NCI-H748 (cell line): Measurements from ENCODE around the gene TANGO2.

Source experiments
- DNase-seq: peaks from one replicate; lab custom pipeline; 2025; ENCODE audit not compliant: unreplicated experiment; lab: John Stamatoyannopoulos, UW

Gene TANGO2

GRCh38 chr22:19994851-19995610 lies 25.9 kb upstream of the TANGO2 start:
- no peak for DNase-seq

DNA sequence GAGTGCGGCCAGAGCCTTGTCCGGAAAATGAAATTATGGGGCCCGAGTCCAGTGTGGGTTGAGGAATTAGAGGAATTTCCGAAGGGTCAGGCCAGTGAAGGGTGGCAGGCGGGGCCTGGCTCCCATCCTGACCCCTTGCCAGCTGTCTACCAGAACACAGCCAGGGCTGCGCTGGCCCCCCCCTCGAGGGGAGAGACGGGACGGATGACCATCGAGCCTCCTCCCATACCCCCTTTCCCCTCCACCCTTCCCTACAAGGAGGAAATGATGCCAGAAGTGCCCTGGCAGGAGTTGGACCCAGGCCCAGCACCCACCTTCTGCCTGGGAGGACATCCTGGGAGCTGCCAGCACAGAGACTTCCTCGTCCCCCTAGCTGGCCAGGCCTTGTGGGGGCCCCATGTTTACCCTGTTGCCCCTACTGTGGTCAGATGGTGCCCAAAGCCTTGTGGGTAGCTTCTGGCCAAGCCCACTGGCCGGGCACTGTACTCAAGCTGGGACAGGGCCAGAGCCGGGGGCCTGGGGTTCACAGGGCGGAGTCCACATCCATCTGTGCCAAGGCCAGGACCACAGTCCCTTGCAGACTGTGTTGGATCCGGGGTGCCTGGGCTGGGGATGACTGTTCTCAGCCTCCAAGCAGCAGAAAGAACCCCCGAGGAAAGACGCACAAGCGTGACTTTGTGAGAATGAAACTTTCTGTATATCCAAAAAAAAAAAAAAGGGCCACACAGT lies 25.1 kb upstream of the TANGO2 start:
- DNase-seq: no peak

GRCh38 chr22:19996694-19997384 lies 24.1 kb upstream of the TANGO2 start:
- DNase-seq: no peak

DNA sequence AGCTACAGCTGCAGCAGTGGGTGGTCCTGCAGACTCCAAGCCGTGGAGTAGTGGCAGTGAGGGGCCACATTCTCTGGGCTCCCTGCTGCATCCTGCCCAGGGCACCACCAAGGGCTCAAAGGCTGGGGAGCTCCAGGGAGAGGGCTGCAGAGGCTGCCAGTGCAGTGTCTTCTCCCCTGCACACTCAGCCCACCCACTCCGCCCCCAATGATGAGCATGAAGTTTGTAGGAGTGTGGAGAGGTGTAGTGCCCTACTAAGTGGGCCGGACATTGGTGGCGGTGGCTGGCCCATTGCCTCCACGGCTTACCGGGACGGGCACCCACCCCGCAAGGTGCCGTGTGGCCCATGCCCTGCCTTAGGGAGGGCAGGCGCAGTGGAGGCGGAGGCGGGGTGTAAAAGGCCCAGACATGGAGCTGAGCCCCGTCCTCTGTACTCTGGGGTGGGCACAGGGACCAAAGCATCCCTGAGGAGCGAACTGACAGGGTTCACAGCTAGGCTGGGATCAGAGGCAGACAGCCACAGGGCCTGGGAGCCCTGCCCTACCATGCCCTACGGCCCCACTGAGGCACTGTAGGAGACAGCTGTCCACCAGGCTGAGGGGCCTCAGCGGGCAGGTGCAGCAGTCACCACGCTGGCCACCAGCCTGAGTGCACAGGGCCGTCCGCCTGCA lies 23.2 kb upstream of the TANGO2 start:
- no peak for DNase-seq

DNA sequence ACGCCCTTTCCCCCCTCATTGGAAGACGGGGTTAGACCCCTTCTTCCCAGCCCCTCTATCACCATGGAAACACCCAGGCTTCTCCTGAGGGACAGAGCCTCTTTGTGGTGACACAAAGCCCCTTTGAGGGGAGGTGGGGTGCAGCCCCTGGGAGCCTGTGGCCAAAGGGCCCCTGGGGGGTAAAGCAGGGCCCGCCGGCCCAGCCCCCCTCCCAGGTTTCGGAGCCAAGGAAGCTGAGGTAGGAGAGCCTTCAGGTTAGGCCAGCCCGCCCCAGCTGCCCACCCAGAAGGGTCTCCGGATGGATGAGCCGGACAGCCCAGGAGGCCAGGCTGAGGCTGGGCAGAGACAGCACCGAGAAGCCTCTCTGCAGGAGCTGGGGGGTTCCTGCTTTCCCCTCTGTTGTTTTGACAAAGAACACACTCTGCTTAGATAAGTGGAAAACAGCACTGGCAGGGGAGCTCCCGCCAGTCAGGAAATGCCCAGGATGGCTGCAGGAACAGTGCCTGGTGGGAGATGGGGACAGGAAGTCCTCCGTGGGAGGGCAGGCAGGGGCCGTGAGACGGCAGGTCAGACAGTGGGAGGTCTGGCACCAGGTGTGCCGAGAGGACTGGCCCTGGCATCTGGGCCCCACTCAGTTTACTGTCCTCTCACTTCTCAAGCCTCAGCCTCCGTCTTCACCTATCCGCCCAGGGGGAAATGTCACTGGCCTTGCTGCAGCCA lies 22.5 kb upstream of the TANGO2 start:
- DNase-seq: no peak

- no peak for DNase-seq
Observed at GRCh38 chr22:19998991-19999820, 21.7 kb upstream of the TANGO2 start.

GRCh38 chr22:20000246-20001081 lies 20.4 kb upstream of the TANGO2 start:
- DNase-seq: no peak

GRCh38 chr22:20001082-20001638 lies 19.8 kb upstream of the TANGO2 start:
- DNase-seq: no peak

DNA sequence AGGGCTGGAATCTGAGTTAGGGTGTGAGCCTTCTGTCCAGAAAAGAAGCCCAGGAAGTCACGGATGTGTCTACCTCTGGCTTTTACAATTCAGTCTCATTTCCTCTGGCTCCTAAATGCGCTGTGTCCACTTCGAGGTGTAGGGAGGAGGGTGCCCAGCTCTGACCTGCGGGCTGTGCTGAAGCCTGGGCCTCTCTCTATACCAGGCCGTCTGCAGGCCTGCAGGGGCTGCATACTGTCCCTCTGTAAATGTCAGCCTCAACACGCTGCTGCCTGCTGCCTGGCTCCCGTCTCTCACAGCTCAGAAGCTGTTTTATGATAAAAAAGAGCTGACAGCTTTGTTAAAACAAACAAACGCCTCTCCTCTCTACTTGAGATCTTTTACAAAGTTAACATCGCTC lies 18.8 kb upstream of the TANGO2 start:
- no peak for DNase-seq

DNA sequence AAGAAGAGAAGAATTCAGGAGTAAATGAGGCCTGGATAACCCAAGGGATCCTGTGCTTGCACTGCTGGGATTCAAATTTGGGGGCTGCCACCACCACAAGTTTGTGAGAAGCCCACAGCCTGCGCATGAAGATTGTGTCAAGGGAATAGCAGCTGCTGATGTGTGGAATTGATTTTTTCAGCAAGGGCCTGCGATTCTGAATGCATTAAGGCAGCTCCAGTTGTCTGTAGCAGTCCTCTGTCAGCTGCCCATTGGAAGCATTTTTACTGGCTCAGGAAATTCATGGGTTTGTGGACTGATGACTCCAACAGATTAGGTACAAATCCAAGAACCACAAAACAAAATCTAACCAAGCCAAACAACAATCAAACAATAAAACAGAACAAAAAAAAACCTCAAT lies 18.3 kb upstream of the TANGO2 start:
- no peak for DNase-seq

GRCh38 chr22:20003304-20003703 lies 17.6 kb upstream of the TANGO2 start:
- DNase-seq: no peak

- no peak for DNase-seq
Observed at GRCh38 chr22:20004464-20004863, 16.4 kb upstream of the TANGO2 start.

GRCh38 chr22:20008221-20008995 lies 12.5 kb upstream of the TANGO2 start:
- no peak for DNase-seq

DNA sequence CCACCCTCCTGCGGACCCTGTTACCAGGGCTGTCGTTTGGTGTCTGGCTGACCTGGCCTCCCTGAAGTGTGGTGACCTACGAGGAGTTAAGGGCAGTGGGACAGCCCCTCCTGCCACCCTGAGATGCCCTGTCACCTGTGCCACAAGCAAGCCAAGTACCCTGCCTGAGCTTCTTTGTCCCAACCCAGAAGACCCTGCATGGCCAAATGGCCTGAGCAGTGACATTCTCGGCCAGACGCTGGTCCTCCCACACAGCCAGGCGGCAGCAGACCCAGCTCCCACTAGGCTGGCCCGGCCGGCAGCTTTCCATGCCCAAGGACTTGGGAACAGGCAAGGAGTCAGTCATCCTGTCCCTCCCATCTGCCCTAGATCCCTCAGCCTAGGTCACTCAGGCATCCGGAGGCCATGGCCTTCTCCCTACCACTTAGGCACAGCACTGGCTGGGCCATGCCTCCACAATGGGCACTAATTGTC lies 11.9 kb upstream of the TANGO2 start:
- no peak for DNase-seq

- DNase-seq: no peak
Observed at GRCh38 chr22:20009582-20010306, 11.2 kb upstream of the TANGO2 start.

DNA sequence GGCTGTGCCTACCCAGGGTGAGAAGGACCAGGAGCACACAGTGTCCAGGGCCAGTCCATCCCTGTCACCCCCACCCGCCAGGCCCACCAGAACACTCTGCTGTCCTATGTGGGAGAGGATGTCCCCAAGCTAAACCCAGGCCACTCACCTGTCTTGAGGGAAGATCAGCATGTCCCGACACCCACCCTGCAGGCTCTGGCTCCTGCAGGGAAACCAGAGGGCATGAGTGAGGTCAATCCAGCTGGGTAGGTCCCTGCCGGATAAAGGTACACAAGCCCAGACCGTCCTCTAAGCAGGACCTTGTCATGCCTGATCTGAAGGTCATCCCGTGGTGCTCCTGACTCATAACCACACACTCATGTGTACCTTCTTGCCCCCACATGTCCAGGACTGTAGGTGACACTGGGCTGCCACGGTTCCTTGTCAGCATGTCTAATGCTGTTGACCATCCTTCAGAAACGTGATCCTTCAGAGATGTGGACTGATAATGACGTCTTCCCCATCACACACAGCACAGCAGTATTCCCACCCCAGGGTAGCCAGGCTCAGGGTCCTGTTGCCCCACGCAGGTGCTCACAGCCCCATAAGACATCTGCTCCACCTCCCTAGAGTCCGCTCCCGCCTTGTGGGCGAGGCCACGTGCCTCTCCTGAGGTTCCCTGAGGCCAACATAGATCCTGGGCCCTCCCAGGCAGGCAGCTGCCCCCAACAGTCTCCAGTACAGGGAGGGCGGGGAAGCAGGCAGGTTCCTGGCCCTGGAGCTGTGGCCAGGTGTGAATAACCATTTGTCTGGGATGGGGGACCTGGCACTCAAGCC lies 10.4 kb upstream of the TANGO2 start:
- DNase-seq: no peak
